MM.1S (cell line): ENCODE measurements around the gene RAB31.

Experiments
- EZH2 ChIP-seq: fragments of 300-600 bp; sonication (generic); optimal IDR thresholded peaks from 2 replicates; pipeline ENCODE3; 2017; ENCODE audit warnings: low read depth, mild to moderate bottlenecking, antibody characterized with exemption, low read length, mixed read lengths
- TF ChIP-seq, protein P1 (sequence below): fragments of 300-600 bp; sonication (generic); IDR thresholded peaks from 2 replicates; pipeline ENCODE4 v1.5.1; 2016; ENCODE audit warnings: antibody characterized with exemption, low read length, mixed read lengths

DNA sequence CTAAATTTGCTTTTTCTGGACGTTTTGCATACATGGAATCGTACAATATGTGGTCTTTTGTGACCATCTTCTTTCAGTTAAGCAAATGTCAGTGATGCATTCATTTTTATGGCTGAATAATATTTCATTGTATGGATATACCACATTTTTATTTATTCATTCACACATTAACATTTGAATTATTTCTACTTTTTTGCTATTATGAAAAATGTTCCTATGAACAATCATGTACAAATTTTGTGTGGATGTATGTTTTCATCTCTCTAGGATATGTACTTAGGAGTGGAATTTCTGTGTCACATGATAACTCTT, 110.3 kb downstream of the RAB31 start:
- TF ChIP-seq, protein P1, sequence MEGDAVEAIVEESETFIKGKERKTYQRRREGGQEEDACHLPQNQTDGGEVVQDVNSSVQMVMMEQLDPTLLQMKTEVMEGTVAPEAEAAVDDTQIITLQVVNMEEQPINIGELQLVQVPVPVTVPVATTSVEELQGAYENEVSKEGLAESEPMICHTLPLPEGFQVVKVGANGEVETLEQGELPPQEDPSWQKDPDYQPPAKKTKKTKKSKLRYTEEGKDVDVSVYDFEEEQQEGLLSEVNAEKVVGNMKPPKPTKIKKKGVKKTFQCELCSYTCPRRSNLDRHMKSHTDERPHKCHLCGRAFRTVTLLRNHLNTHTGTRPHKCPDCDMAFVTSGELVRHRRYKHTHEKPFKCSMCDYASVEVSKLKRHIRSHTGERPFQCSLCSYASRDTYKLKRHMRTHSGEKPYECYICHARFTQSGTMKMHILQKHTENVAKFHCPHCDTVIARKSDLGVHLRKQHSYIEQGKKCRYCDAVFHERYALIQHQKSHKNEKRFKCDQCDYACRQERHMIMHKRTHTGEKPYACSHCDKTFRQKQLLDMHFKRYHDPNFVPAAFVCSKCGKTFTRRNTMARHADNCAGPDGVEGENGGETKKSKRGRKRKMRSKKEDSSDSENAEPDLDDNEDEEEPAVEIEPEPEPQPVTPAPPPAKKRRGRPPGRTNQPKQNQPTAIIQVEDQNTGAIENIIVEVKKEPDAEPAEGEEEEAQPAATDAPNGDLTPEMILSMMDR, result no peak
- no peak for TF ChIP-seq EZH2
